HepG2 (cell line): ENCODE results near the gene FOXA3. TPM values are rescaled to one million over a fixed set of nuclear protein-coding genes. Genes with fewer than 3 reads are reported as not detected.

ENCODE experiments used
- GFI1 ChIP-seq: sonication (generic); formaldehyde crosslinking; IDR thresholded peaks from 2 replicates; pipeline ENCODE4 v1.5.0; 2020; ENCODE audit warnings: missing genetic modification reagents, mild to moderate bottlenecking, borderline replicate concordance
- HES4 ChIP-seq: sonication (generic); formaldehyde crosslinking; IDR thresholded peaks from 2 replicates; pipeline ENCODE4 v1.9.0; 2021; ENCODE audit warnings: mild to moderate bottlenecking, missing genetic modification reagents, borderline replicate concordance
- HHEX ChIP-seq: IDR thresholded peaks from 2 replicates; pipeline ENCODE4 v1.6.1; 2016; ENCODE audit warnings: control low read depth
- IKZF4 ChIP-seq: sonication (generic); formaldehyde crosslinking; IDR thresholded peaks from 2 replicates; pipeline ENCODE4 v1.5.1; 2020; ENCODE audit warnings: borderline replicate concordance, mild to moderate bottlenecking, low read depth, missing genetic modification reagents; ENCODE audit errors: not compliant biosample characterization
- KDM3A ChIP-seq: IDR thresholded peaks from 2 replicates; pipeline ENCODE4 v1.6.1; 2018; ENCODE audit warnings: low read depth, missing compliant biosample characterization
- NR2F1 ChIP-seq, 2 experiments: fragments of 450-650 bp in 1 of 2; formaldehyde crosslinking in 1 of 2; IDR thresholded peaks; 2 replicates each; pipeline versions ENCODE4 v1.5.0 to v1.6.1; 2016 to 2020; ENCODE audit warnings: mild to moderate bottlenecking in 1 of 2, missing compliant biosample characterization in 1 of 2, missing genetic modification reagents in 1 of 2, moderate library complexity in 1 of 2
- NR3C1 ChIP-seq: sonication (generic); formaldehyde crosslinking; IDR thresholded peaks from 2 replicates; pipeline ENCODE4 v1.4.0; 2020; ENCODE audit warnings: missing genetic modification reagents
- PAWR ChIP-seq: sonication (generic); formaldehyde crosslinking; IDR thresholded peaks from 2 replicates; pipeline ENCODE4 v1.4.0; 2020; ENCODE audit warnings: missing genetic modification reagents, mild to moderate bottlenecking, borderline replicate concordance
- PHF20 ChIP-seq: sonication (generic); formaldehyde crosslinking; IDR thresholded peaks from 2 replicates; pipeline ENCODE4 v1.5.0; 2020; ENCODE audit warnings: mild to moderate bottlenecking, missing genetic modification reagents
- PRMT3 ChIP-seq: sonication (generic); formaldehyde crosslinking; IDR thresholded peaks from 2 replicates; pipeline ENCODE4 v1.8.1; 2022; ENCODE audit warnings: low read depth, mild to moderate bottlenecking, moderate library complexity, missing genetic modification reagents, borderline replicate concordance
- SMC3 ChIP-seq: IDR thresholded peaks from 2 replicates; pipeline ENCODE4 v1.6.1; 2011; ENCODE audit warnings: low read length, improper control_type of control experiment
- TAF15 ChIP-seq: fragments of 200-400 bp; formaldehyde crosslinking; IDR thresholded peaks from one replicate; pipeline ENCODE4 v1.6.1; 2018; ENCODE audit warnings: mild to moderate bottlenecking, low read depth, low read length; ENCODE audit not compliant: poor library complexity, severe bottlenecking
- U2AF2 ChIP-seq: fragments of 200-400 bp; formaldehyde crosslinking; IDR thresholded peaks from 2 replicates; pipeline ENCODE4 v1.6.1; 2017; ENCODE audit warnings: low read depth, mild to moderate bottlenecking, low read length
- WIZ ChIP-seq: sonication (generic); formaldehyde crosslinking; IDR thresholded peaks from 2 replicates; pipeline ENCODE4 v1.5.1; 2020; ENCODE audit warnings: mild to moderate bottlenecking, missing genetic modification reagents
- ZNF121 ChIP-seq: sonication (generic); formaldehyde crosslinking; IDR thresholded peaks from 2 replicates; pipeline ENCODE4 v1.5.0; 2020; ENCODE audit warnings: mild to moderate bottlenecking, missing genetic modification reagents
- ZNF232 ChIP-seq: sonication (generic); formaldehyde crosslinking; IDR thresholded peaks from 2 replicates; pipeline ENCODE4 v1.4.0; 2020; ENCODE audit warnings: missing genetic modification reagents, borderline replicate concordance
- ZNF564 ChIP-seq: sonication (generic); formaldehyde crosslinking; IDR thresholded peaks from 2 replicates; pipeline ENCODE4 v1.8.1; 2023; ENCODE audit warnings: mild to moderate bottlenecking, missing genetic modification reagents
- ZNF776 ChIP-seq: sonication (generic); formaldehyde crosslinking; IDR thresholded peaks from 2 replicates; pipeline ENCODE4 v1.4.0; 2020; ENCODE audit warnings: mild to moderate bottlenecking, missing genetic modification reagents
- polyA plus RNA-seq, 8 experiments: library from polyadenylated mRNA; depleted of rRNA in 3 of 8; stranded (reverse) in 7 of 8; unstranded in 1 of 8; fragments of >200 nt; fragmentation: Illumina TruSeq in 4 of 8; extraction: Trizol in 4 of 8; gene quantifications; 2 replicates each; pipeline versions ENCODE4 v1.2.1 to v1.2.3, GENCODE V29; 2011 to 2016; ENCODE audit warnings: low read depth in 4 of 8, missing spikeins in 1 of 8, mixed read lengths in 1 of 8; ENCODE audit not compliant: insufficient read depth in 1 of 8
- total RNA-seq, 5 experiments: library from RNA; depleted of rRNA; stranded (reverse); fragments of >200 nt; fragmentation: Illumina TruSeq; extraction: Trizol; gene quantifications; 2 replicates each; pipeline ENCODE4 v1.2.3, GENCODE V29; 2016; ENCODE audit warnings: low read depth in 1 of 5
- TF ChIP-seq, protein P1 (sequence below): sonication (generic); formaldehyde crosslinking; IDR thresholded peaks from 2 replicates; pipeline ENCODE4 v1.4.0; 2020; ENCODE audit warnings: mild to moderate bottlenecking, missing genetic modification reagents
- TF ChIP-seq, protein P2 (sequence below): sonication (generic); formaldehyde crosslinking; IDR thresholded peaks from 2 replicates; pipeline ENCODE4 v1.5.0; 2020; ENCODE audit warnings: missing genetic modification reagents
- TF ChIP-seq, protein P3 (sequence below): sonication (generic); formaldehyde crosslinking; IDR thresholded peaks from 2 replicates; pipeline ENCODE4 v1.4.0; 2020; ENCODE audit warnings: mild to moderate bottlenecking, low read depth, missing genetic modification reagents
- TF ChIP-seq, protein P4 (sequence below): IDR thresholded peaks from 2 replicates; pipeline ENCODE4 v1.6.1; 2016; ENCODE audit warnings: mild to moderate bottlenecking
- TF ChIP-seq, protein P5 (sequence below): sonication (generic); formaldehyde crosslinking; IDR thresholded peaks from 2 replicates; pipeline ENCODE4 v1.4.0; 2020; ENCODE audit warnings: missing genetic modification reagents

The FOXA3 gene
- total and polyA plus RNA-seq, 2 of the 13 experiments (the other 11 are each of a cell fraction or from before 2014, with no cell fraction given): 29.8 to 47.6 TPM

DNA sequence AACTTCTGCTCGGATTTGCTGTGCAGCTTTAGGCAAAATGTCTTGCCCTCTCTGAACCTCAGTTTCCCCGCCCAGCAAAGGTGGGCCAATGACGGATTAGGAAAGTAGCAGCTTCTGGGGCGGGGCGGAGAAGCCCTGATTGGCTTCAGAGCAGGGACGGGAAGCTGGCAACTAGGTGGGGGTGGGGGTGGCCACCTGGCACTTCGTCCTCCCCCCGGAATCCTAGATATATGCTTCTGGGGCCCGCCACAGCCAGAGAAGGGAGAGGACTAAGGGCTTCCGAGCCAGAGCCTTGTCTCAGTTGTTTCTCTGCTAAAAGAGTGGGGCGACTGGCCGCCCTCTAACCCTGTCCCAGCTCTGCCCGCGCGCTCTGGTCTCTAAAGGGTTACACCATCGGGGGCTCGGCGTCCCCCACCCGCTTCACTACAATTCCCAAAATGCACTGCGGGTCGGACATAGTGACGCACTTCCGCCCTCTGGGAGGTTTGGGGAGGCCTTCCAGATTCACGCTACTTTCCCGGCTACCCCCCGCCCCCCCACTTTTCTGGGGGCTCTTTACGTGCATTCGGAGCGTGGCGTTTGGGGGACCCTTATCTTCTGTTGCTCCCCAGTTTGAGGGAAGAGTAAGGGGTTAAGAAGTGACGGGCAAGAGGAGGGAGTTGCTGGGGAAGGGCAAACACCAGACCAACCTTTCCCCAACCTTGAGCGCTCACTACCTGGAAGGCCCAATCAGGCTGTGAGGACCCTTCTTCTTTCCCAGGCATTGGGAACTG lies 22.5 kb downstream of the FOXA3 start (continued):
- TF ChIP-seq, protein P1, sequence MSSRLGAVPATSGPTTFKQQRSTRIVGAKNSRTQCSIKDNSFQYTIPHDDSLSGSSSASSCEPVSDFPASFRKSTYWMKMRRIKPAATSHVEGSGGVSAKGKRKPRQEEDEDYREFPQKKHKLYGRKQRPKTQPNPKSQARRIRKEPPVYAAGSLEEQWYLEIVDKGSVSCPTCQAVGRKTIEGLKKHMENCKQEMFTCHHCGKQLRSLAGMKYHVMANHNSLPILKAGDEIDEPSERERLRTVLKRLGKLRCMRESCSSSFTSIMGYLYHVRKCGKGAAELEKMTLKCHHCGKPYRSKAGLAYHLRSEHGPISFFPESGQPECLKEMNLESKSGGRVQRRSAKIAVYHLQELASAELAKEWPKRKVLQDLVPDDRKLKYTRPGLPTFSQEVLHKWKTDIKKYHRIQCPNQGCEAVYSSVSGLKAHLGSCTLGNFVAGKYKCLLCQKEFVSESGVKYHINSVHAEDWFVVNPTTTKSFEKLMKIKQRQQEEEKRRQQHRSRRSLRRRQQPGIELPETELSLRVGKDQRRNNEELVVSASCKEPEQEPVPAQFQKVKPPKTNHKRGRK (CRISPR knock-in tag): no peak
- TF ChIP-seq PHF20 (CRISPR knock-in tag): peak; percentile 28; the same call in 1 of the 2 replicates
- TF ChIP-seq SMC3: peak; percentile 10; the same call in 1 of the 2 replicates
- no peak for TF ChIP-seq ZNF776
- TF ChIP-seq HHEX: no peak
- TF ChIP-seq ZNF564 (CRISPR knock-in tag): peak; percentile 88
- no peak for TF ChIP-seq ZNF121
- peak; percentile 21; the same call in 1 of the 2 replicates for TF ChIP-seq GFI1 (CRISPR knock-in tag)
- TF ChIP-seq PRMT3 (CRISPR knock-in tag): peak; percentile 68; the same call in 1 of the 2 replicates
- TF ChIP-seq NR2F1 (CRISPR knock-in tag; IDR thresholded peaks at IDR 0.05): peak in 1 of 2 experiments; percentile 11; a peak in 1 of 4 replicates
- TF ChIP-seq TAF15: no peak
- TF ChIP-seq ZNF232 (CRISPR knock-in tag): peak; percentile 16; the same call in 1 of the 2 replicates
- TF ChIP-seq KDM3A: no peak
- TF ChIP-seq WIZ (CRISPR knock-in tag): no peak
- TF ChIP-seq, protein P2, sequence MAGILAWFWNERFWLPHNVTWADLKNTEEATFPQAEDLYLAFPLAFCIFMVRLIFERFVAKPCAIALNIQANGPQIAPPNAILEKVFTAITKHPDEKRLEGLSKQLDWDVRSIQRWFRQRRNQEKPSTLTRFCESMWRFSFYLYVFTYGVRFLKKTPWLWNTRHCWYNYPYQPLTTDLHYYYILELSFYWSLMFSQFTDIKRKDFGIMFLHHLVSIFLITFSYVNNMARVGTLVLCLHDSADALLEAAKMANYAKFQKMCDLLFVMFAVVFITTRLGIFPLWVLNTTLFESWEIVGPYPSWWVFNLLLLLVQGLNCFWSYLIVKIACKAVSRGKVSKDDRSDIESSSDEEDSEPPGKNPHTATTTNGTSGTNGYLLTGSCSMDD: no peak
- no peak for TF ChIP-seq IKZF4 (CRISPR knock-in tag)
- peak; percentile 59; the same call in 1 of the 2 replicates for TF ChIP-seq HES4
- TF ChIP-seq, protein P3, sequence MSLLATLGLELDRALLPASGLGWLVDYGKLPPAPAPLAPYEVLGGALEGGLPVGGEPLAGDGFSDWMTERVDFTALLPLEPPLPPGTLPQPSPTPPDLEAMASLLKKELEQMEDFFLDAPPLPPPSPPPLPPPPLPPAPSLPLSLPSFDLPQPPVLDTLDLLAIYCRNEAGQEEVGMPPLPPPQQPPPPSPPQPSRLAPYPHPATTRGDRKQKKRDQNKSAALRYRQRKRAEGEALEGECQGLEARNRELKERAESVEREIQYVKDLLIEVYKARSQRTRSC: no peak
- TF ChIP-seq, protein P4, sequence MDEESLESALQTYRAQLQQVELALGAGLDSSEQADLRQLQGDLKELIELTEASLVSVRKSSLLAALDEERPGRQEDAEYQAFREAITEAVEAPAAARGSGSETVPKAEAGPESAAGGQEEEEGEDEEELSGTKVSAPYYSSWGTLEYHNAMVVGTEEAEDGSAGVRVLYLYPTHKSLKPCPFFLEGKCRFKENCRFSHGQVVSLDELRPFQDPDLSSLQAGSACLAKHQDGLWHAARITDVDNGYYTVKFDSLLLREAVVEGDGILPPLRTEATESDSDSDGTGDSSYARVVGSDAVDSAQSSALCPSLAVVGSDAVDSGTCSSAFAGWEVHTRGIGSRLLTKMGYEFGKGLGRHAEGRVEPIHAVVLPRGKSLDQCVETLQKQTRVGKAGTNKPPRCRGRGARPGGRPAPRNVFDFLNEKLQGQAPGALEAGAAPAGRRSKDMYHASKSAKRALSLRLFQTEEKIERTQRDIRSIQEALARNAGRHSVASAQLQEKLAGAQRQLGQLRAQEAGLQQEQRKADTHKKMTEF (CRISPR knock-in tag): 0 out of 2 replicates have a peak, but pooled peaks have one; percentile 24
- TF ChIP-seq NR3C1: no peak
- TF ChIP-seq, protein P5, sequence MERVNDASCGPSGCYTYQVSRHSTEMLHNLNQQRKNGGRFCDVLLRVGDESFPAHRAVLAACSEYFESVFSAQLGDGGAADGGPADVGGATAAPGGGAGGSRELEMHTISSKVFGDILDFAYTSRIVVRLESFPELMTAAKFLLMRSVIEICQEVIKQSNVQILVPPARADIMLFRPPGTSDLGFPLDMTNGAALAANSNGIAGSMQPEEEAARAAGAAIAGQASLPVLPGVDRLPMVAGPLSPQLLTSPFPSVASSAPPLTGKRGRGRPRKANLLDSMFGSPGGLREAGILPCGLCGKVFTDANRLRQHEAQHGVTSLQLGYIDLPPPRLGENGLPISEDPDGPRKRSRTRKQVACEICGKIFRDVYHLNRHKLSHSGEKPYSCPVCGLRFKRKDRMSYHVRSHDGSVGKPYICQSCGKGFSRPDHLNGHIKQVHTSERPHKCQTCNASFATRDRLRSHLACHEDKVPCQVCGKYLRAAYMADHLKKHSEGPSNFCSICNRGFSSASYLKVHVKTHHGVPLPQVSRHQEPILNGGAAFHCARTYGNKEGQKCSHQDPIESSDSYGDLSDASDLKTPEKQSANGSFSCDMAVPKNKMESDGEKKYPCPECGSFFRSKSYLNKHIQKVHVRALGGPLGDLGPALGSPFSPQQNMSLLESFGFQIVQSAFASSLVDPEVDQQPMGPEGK (CRISPR knock-in tag): peak; percentile 98
- TF ChIP-seq PAWR (CRISPR knock-in tag): no peak
- no peak; the same call in 1 of the 2 replicates for TF ChIP-seq U2AF2
